ENCODE data around the gene MCF2L2.

DNA sequence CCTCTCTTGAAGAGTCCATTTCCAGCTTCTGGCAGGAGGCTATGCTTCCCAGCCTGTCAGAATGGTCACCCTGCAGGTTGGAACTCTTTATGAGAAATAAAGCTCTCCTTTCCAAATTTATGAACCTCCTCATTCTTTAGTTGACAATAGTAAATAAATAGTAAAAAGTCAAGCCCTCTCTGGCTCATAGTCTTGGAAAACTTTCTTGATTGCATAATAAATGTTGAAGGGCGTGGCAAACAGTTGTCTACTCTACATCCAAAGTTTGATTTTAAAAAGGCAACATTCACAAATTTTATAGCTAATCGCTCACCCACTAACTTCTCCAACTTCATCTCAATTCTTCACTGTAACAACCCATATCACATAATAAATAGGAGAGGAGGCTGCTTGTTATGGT, 58.8 kb downstream of the MCF2L2 start:
- no peak for TF ChIP-seq EZH2 (IDR thresholded peaks at IDR 0.05; ENCODE audit: low read depth)
- TF ChIP-seq, protein P1, sequence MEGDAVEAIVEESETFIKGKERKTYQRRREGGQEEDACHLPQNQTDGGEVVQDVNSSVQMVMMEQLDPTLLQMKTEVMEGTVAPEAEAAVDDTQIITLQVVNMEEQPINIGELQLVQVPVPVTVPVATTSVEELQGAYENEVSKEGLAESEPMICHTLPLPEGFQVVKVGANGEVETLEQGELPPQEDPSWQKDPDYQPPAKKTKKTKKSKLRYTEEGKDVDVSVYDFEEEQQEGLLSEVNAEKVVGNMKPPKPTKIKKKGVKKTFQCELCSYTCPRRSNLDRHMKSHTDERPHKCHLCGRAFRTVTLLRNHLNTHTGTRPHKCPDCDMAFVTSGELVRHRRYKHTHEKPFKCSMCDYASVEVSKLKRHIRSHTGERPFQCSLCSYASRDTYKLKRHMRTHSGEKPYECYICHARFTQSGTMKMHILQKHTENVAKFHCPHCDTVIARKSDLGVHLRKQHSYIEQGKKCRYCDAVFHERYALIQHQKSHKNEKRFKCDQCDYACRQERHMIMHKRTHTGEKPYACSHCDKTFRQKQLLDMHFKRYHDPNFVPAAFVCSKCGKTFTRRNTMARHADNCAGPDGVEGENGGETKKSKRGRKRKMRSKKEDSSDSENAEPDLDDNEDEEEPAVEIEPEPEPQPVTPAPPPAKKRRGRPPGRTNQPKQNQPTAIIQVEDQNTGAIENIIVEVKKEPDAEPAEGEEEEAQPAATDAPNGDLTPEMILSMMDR (conservative IDR thresholded peaks at IDR 0.05) = no peak
